ENCODE data around the gene HS2ST1. TPM values are rescaled to one million over a fixed set of nuclear protein-coding genes. Genes with fewer than 3 reads are reported as not detected.
"Not testable (repeated sequence)": the region's sequence is repeated elsewhere in the genome, so short reads cannot be mapped to it uniquely, and the experiment has no call there.

The HS2ST1 gene
- total and polyA plus RNA-seq, 2 donors (not counting 3 experiments of a cell fraction or from before 2014, with no cell fraction given): 5.5 to 31.2 TPM

DNA sequence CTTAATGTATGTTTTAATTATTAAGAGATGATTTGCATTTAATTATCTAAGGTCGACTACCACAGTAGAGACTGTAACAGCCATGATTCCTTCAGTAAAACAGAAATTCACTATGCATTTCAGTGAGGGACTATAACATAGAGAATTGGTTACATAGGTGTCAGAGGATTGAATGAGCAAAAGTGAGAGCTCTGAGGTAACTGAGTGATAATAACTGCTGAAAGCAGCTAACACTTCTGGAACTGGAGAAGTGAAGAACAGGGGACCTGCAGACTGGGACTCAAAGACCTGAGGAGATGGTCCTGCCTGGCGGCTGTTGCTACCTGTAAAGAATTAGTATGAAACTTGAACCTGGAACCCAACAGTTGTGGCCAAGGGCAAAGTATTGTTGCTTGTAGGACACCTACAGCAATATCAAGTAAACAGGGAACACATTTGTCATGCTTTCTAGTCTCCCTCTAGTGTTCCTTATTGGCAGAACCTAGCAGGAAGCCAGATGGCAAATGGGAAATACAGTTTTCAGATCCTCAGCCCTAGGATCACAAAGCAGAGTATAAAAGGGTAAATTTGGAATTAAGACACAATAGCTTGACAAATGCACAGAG, 110.6 kb downstream of the HS2ST1 start:
- BruUV-seq (replicated peaks): no TSS peak
- no peaks in the 10 kb centered on the region for H3K9me1 ChIP-seq (replicated peaks; ENCODE audit: control insufficient read depth, extremely low read depth, insufficient read depth, low read length)
- ChIA-PET POLR2A (no interaction called here), CTCF (interaction anchor here (1.0 to 1.3 kb wide), 4 partner anchors 9 to 244 kb away, joined by 3 to 7 read pairs (median 4); no protein-coding TSS in a partner anchor)
- H3K27ac ChIP-seq (ENCODE audit: insufficient read depth, low read depth, low read length): no peak overlapping the region
- H3K36me3 ChIP-seq (ENCODE audit: control insufficient read depth in 2 of 2, extremely low read depth in 1 of 2, insufficient read depth in 2 of 2, low read length in 2 of 2): no peaks in the 10 kb centered on the region
- peaks cover 2% of the 10 kb centered on the region for H4K20me1 ChIP-seq (replicated peaks; ENCODE audit: control insufficient read depth, extremely low read depth, insufficient read depth, low read length)
- H3K9ac ChIP-seq (replicated peaks; ENCODE audit: extremely low read depth, insufficient read depth, low read length): no peak overlapping the region
- no peak for TF ChIP-seq FOS (IDR thresholded peaks at IDR 0.05; ENCODE audit: borderline replicate concordance, insufficient read depth, low read length)
- no peak for TF ChIP-seq EZH2 (IDR thresholded peaks at IDR 0.05; ENCODE audit: borderline replicate concordance, low read depth, low read length, severe bottlenecking)
- no peak for TF ChIP-seq JUN (IDR thresholded peaks at IDR 0.05; ENCODE audit: borderline replicate concordance, insufficient read depth, insufficient read length, low read depth)
- TF ChIP-seq CTCF (IDR thresholded peaks at IDR 0.05; ENCODE audit: extremely low read depth in 1 of 2, insufficient read depth in 1 of 2, low read depth in 1 of 2, low read length in 2 of 2): peak; percentile 35 to 46
- no peak for TF ChIP-seq POLR2AphosphoS5 (IDR thresholded peaks at IDR 0.05; ENCODE audit: insufficient read depth, low read depth, low read length)
- no peak overlapping the region for H3K4me2 ChIP-seq (ENCODE audit: insufficient read depth, low read length)
- DNase-seq (ENCODE audit: low read depth, low spot score): peak; percentile 56
- H2AFZ ChIP-seq (ENCODE audit: low read depth, low read length): no peak overlapping the region
- intact Hi-C loops (cut with micrococcal nuclease) (loop anchor here (5.0 kb wide), 4 partner anchors 57 to 243 kb away; no protein-coding TSS in a partner anchor), dilution Hi-C loops (cut with MboI; ENCODE audit: extremely low pct_ligation_motif_present, low sequenced_read_pairs) (no loop called here)
- peak; percentile 77 for FAIRE-seq
- H3K4me1 ChIP-seq (ENCODE audit: control insufficient read depth, extremely low read depth, insufficient read depth, low read length): peaks cover 23% of the 10 kb centered on the region
- H3K27me3 ChIP-seq (ENCODE audit: control insufficient read depth in 2 of 2, insufficient read depth in 2 of 2, low read length in 2 of 2): no peaks in the 10 kb centered on the region
- no peaks in the 10 kb centered on the region for H3K9me3 ChIP-seq (replicated peaks; ENCODE audit: control insufficient read depth, insufficient read depth, low read length)
- no peak overlapping the region for H3K4me3 ChIP-seq (replicated peaks in 1 of 3; ENCODE audit: insufficient read depth in 1 of 3, low read depth in 1 of 3, low read length in 3 of 3)
- H3K79me2 ChIP-seq (ENCODE audit: control insufficient read depth, insufficient read depth, low read length): no peaks in the 10 kb centered on the region

DNA sequence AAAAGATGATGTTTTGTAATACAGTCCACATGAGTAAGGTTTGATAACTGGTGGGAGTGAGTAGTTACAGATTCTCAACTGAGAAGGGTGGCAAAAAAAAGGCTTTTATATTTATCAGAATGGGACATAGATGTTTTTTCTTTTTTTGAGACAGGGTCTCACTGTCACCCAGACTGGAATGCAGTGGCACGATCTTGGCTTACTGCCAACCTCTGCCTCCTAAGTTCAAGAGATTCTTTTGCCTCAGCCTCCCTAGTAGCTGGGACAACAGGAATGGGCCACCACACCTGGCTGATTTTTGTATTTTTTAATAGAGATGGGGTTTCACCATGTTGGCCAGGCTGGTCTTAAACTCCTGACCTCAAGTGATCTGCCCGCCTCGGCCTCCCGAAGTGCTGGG, 113.1 kb downstream of the HS2ST1 start:
- POLR2A ChIA-PET; BruUV-seq (replicated peaks); H3K9me1 ChIP-seq (replicated peaks; ENCODE audit: control insufficient read depth, extremely low read depth, insufficient read depth, low read length); H3K27me3 ChIP-seq (ENCODE audit: control insufficient read depth in 2 of 2, insufficient read depth in 2 of 2, low read length in 2 of 2); FAIRE-seq; H4K20me1 ChIP-seq (replicated peaks; ENCODE audit: control insufficient read depth, extremely low read depth, insufficient read depth, low read length); dilution Hi-C loops (cut with MboI; ENCODE audit: extremely low pct_ligation_motif_present, low sequenced_read_pairs); H3K4me3 ChIP-seq (replicated peaks in 1 of 3; ENCODE audit: insufficient read depth in 1 of 3, low read depth in 1 of 3, low read length in 3 of 3); H3K79me2 ChIP-seq (ENCODE audit: control insufficient read depth, insufficient read depth, low read length); H2AFZ ChIP-seq (ENCODE audit: low read depth, low read length); H3K9me3 ChIP-seq (replicated peaks; ENCODE audit: control insufficient read depth, insufficient read depth, low read length); H3K36me3 ChIP-seq (ENCODE audit: control insufficient read depth in 2 of 2, extremely low read depth in 1 of 2, insufficient read depth in 2 of 2, low read length in 2 of 2); H3K9ac ChIP-seq (replicated peaks; ENCODE audit: extremely low read depth, insufficient read depth, low read length): not testable (repeated sequence)
- CTCF ChIA-PET: interaction anchor here (1.0 kb wide), 1 partner anchor 194 kb away, joined by 3 read pairs; no protein-coding TSS in a partner anchor
- H3K27ac ChIP-seq (ENCODE audit: insufficient read depth, low read depth, low read length): peak overlapping the region; percentile 51
- DNase-seq (ENCODE audit: low read depth, low spot score): peak; percentile 5
- intact Hi-C loops (cut with micrococcal nuclease): loop anchor here (5.0 kb wide), 4 partner anchors 55 to 245 kb away; no protein-coding TSS in a partner anchor
- H3K4me1 ChIP-seq (ENCODE audit: control insufficient read depth, extremely low read depth, insufficient read depth, low read length): peaks cover 23% of the 10 kb centered on the region
- peak overlapping the region; percentile 76 for H3K4me2 ChIP-seq (ENCODE audit: insufficient read depth, low read length)
